Peyer's patch (tissue), 4 donors: ENCODE results near the gene B3GNT5. TPM values are rescaled to one million over a fixed set of nuclear protein-coding genes. Genes with fewer than 3 reads are reported as not detected.

Experiments
- DNase-seq, 3 donors: peaks; one replicate each; pipeline ENCODE4 v3.0.0-alpha.2; 2017 to 2019
- H3K27ac ChIP-seq, 4 donors: fragments of 200-600 bp; sonication (generic); one replicate each; pipeline ENCODE4 v1.5.1; 2016 to 2019
- H3K27me3 ChIP-seq, 2 donors: fragments of 200-600 bp; sonication (generic); one replicate each; pipeline ENCODE4 v1.5.1; 2019
- H3K36me3 ChIP-seq, 3 donors: fragments of 200-600 bp; sonication (generic); one replicate each; pipeline ENCODE4 v1.5.1; 2016 to 2019
- H3K4me1 ChIP-seq, 4 donors: fragments of 200-600 bp; sonication (generic); one replicate each; pipeline ENCODE4 v1.5.1; 2016 to 2019
- H3K4me3 ChIP-seq, 4 donors: fragments of 200-600 bp; sonication (generic); 1 replicate in 3 of 4; 2 replicates in 1 of 4; pipeline ENCODE4 v1.5.1; 2016 to 2019; ENCODE audit warnings: mild to moderate bottlenecking in 1 of 4
- H3K9me3 ChIP-seq, 4 donors: fragments of 200-600 bp; sonication (generic); one replicate each; pipeline ENCODE4 v1.5.1; 2016 to 2019; ENCODE audit warnings: mild to moderate bottlenecking in 1 of 4
- CTCF ChIP-seq, 6 experiments: fragments of 450-650 bp in 4 of 6; fragments of 200-600 bp in 2 of 6; sonication (generic) in 1 of 6; IDR thresholded peaks; one replicate each; pipeline ENCODE4 v1.5.1; 2017 to 2019; ENCODE audit warnings: antibody characterized with exemption in 6 of 6, mild to moderate bottlenecking in 3 of 6, moderate library complexity in 1 of 6
- POLR2A ChIP-seq, 2 donors: fragments of 450-650 bp; IDR thresholded peaks; one replicate each; pipeline ENCODE4 v1.5.1; 2017; ENCODE audit warnings: antibody characterized with exemption in 2 of 2, mild to moderate bottlenecking in 2 of 2, moderate library complexity in 2 of 2
- total RNA-seq, 4 donors: library from RNA; depleted of rRNA; stranded (reverse); fragments of >200 nt; gene quantifications; one replicate each; pipeline ENCODE4 v1.1.0, GENCODE V29; 2016

The B3GNT5 gene
- 10 to 100 TPM; 15.7 to 66.2 (median 42.2) TPM for total RNA-seq

GRCh38 chr3:183252973-183253527 is at the start of gene B3GNT5:
TSS of gene B3GNT5 (plus strand) at chr3:183253253. CDS start at chr3:183269799, 16,546 bp downstream.
- peak within 1 kb of the TSS; percentile 70 to 98 (median 96) for H3K27ac ChIP-seq
- H3K36me3 ChIP-seq: no peaks in the 10 kb centered on the region
- peaks cover 0 to 4% (median 0%) of the 10 kb centered on the region in 4 donors for H3K4me1 ChIP-seq
- peak; percentile 29 to 94 (median 92) for DNase-seq
- peak within 1 kb of the TSS; percentile 63 to 91 (median 83) for H3K4me3 ChIP-seq
- H3K9me3 ChIP-seq: no peaks in the 10 kb centered on the region
- TF ChIP-seq CTCF (IDR thresholded peaks at IDR 0.05) (no peak), POLR2A (IDR thresholded peaks at IDR 0.05) (peak; percentile 57 to 83)
- no peaks in the 10 kb centered on the region for H3K27me3 ChIP-seq

GRCh38 chr3:183203670-183204069 is 49.4 kb upstream of the B3GNT5 start:
- no peak overlapping the region for H3K27ac ChIP-seq

GRCh38 chr3:183208260-183208659 is 44.8 kb upstream of the B3GNT5 start:
- DNase-seq: no peak
- no peak for TF ChIP-seq POLR2A (IDR thresholded peaks at IDR 0.05)
- no peak for TF ChIP-seq CTCF (IDR thresholded peaks at IDR 0.05)
- Histone ChIP-seq H3K27me3 (no peaks in the 10 kb centered on the region), H3K36me3 (no peaks in the 10 kb centered on the region), H3K4me3 (no peak overlapping the region), H3K27ac (no peak overlapping the region), H3K4me1 (no peaks in the 10 kb centered on the region), H3K9me3 (no peaks in the 10 kb centered on the region)

More at GRCh38 chr3:183203670-183204069, 49.4 kb upstream of the B3GNT5 start:
- H3K27me3 ChIP-seq: no peaks in the 10 kb centered on the region
- TF ChIP-seq POLR2A (IDR thresholded peaks at IDR 0.05): no peak
- TF ChIP-seq CTCF (IDR thresholded peaks at IDR 0.05): no peak
- DNase-seq: no peak
- H3K4me3 ChIP-seq: no peak overlapping the region
- H3K4me1 ChIP-seq: no peaks in the 10 kb centered on the region
- H3K36me3 ChIP-seq: no peaks in the 10 kb centered on the region
- H3K9me3 ChIP-seq: no peaks in the 10 kb centered on the region

- H3K27me3 ChIP-seq: no peaks in the 10 kb centered on the region
- H3K36me3 ChIP-seq: no peaks in the 10 kb centered on the region
- H3K4me3 ChIP-seq: no peak overlapping the region
- no peaks in the 10 kb centered on the region for H3K9me3 ChIP-seq
- peaks cover 0 to 2% (median 0%) of the 10 kb centered on the region in 4 donors for H3K4me1 ChIP-seq
- TF ChIP-seq POLR2A (IDR thresholded peaks at IDR 0.05): no peak
- TF ChIP-seq CTCF (IDR thresholded peaks at IDR 0.05): no peak
- DNase-seq: no peak
- H3K27ac ChIP-seq: no peak overlapping the region
Observed at GRCh38 chr3:183208800-183209199, 44.3 kb upstream of the B3GNT5 start.

- Histone ChIP-seq H3K27ac (peak overlapping the region in 2 of 4 donors; percentile 58 to 68), H3K4me1 (peaks cover 0 to 7% (median 0%) of the 10 kb centered on the region in 4 donors), H3K4me3 (no peak overlapping the region), H3K9me3 (no peaks in the 10 kb centered on the region), H3K36me3 (no peaks in the 10 kb centered on the region), H3K27me3 (no peaks in the 10 kb centered on the region)
- DNase-seq: no peak
- TF ChIP-seq POLR2A (IDR thresholded peaks at IDR 0.05) (no peak), CTCF (IDR thresholded peaks at IDR 0.05) (no peak)
Observed at GRCh38 chr3:183210341-183210740, 42.7 kb upstream of the B3GNT5 start.
